Heart right ventricle (tissue), 16 donors: ENCODE measurements around the gene SLC38A2. TPM values are rescaled to one million over a fixed set of nuclear protein-coding genes. Genes with fewer than 3 reads are reported as not detected.

Experiments
- ATAC-seq, 8 donors: fragments of 200-7000 bp; cut with Tn5 transposase; one replicate each; pipeline ENCODE4 v1.9.1; 2020; ENCODE audit warnings: mild to moderate bottlenecking in 8 of 8, moderate library complexity in 8 of 8, moderate number of reproducible peaks in 1 of 8
- DNase-seq, 2 donors: peaks; one replicate each; pipeline ENCODE4 v3.0.0-alpha.2; 2020
- H3K27ac ChIP-seq, 10 donors: fragments of 200-600 bp; sonication (generic) in 2 of 10; one replicate each; pipeline versions ENCODE4 v1.5.0 to v1.8.0; 2020 to 2022; ENCODE audit warnings: mild to moderate bottlenecking in 3 of 10
- H3K27me3 ChIP-seq, 7 donors: fragments of 200-600 bp; one replicate each; pipeline ENCODE4 v1.8.0; 2021 to 2022; ENCODE audit warnings: mild to moderate bottlenecking in 2 of 7
- H3K36me3 ChIP-seq, 9 donors: fragments of 200-600 bp; sonication (generic) in 1 of 9; one replicate each; pipeline versions ENCODE4 v1.5.0 to v1.8.0; 2020 to 2022; ENCODE audit warnings: mild to moderate bottlenecking in 2 of 9
- H3K4me1 ChIP-seq, 9 donors: fragments of 200-600 bp; sonication (generic) in 1 of 9; one replicate each; pipeline versions ENCODE4 v1.5.0 to v1.8.0; 2020 to 2022; ENCODE audit warnings: mild to moderate bottlenecking in 4 of 9
- H3K4me3 ChIP-seq, 10 donors: fragments of 200-600 bp; sonication (generic) in 2 of 10; one replicate each; pipeline versions ENCODE4 v1.5.0 to v1.8.0; 2020 to 2022; ENCODE audit warnings: mild to moderate bottlenecking in 7 of 10, moderate library complexity in 2 of 10
- H3K9me3 ChIP-seq, 11 donors: fragments of 200-600 bp in 10 of 11; sonication (generic) in 2 of 11; one replicate each; pipeline versions ENCODE4 v1.5.0 to v1.8.0; 2013 to 2022; ENCODE audit warnings: mild to moderate bottlenecking in 2 of 11, control low read depth in 1 of 11, moderate library complexity in 1 of 11
- CTCF ChIP-seq, 9 donors: fragments of 200-600 bp; sonication (generic) in 2 of 9; IDR thresholded peaks; one replicate each; pipeline versions ENCODE4 v1.5.0 to v1.8.0; 2021 to 2022; ENCODE audit warnings: antibody characterized with exemption in 9 of 9, mild to moderate bottlenecking in 5 of 9, moderate library complexity in 1 of 9
- WGBS, 2 donors: extraction: QIAGEN DNeasy Blood & Tissue Kit; methylation state at CpG; one replicate each; pipeline ENCODE4 v1.1.7; 2013; ENCODE audit warnings: inconsistent platforms in 1 of 2; 5-methylcytosine and 5-hydroxymethylcytosine counted together
- intact Hi-C, 10 donors: fragments of 100-400 bp; cut with DNase I; formaldehyde crosslinking; loops; one replicate each; pipeline versions ENCODE4 v1.11.1 to v1.14.2; 2022
- polyA plus RNA-seq, 2 donors: library from polyadenylated mRNA; stranded (reverse); fragments of 200-250 nt; gene quantifications; one replicate each; pipeline ENCODE4 v1.2.3, GENCODE V29; 2013
- total RNA-seq, 10 donors: library from RNA; stranded (reverse); fragmentation: NEBNext Ultra II Directional in 3 of 10; extraction: Animal tissue kit (Norgen Biotek cat#: 25700) in 3 of 10; gene quantifications; one replicate each; pipeline versions ENCODE4 v1.2.1 to v1.2.4, GENCODE V29; 2021 to 2023
- donor health status: Arrhythmogenic right ventricular cardiomyopathy.
- donor health status: ischemic (EF 13 %, LVEDD 7.1; RV severe dilation, severe dysfunction).
- donor health status: healthy with polysubstance abuse.
- donor health status: DM: no; HTN: yes; CAD: no.
- donor health status: DM: no; HTN: no; CAD: no.
- donor health status: ischemic (EF 25% LVEDD 6.9; RV normal size, moderate dysfunction).
- donor health status: ischemic (EF 25% LVEDD 5.7; RV mildly dilated, moderate dysfunction).
- donor health status: healthy.
- donor health status: DM: yes; HTN: yes; CAD: no.
- donor health status: Ischemic cardiomyopathy.
- donor health status: ischemic (EF 35%, LVEDD 5.7; RV mildly dilated, moderate dysfunction).
- donor health status: nonischemic (EF 11% LVEDD 7.7; RV severe dilation, severe dysfunction).
- donor health status: DM: yes; HTN: yes; CAD: no.
- donor health status: PGD.
- donor health status: ischemic (EF 29% LVEDD 5.4; RV normal size, mild dysfunction).
- donor health status: nonischemic (EF 23%, LVEDD 6.1; RV moderate dilation, normal function).

Gene SLC38A2
- total and polyA plus RNA-seq, 12 donors: 65.3 to 203 (median 107) TPM

DNA sequence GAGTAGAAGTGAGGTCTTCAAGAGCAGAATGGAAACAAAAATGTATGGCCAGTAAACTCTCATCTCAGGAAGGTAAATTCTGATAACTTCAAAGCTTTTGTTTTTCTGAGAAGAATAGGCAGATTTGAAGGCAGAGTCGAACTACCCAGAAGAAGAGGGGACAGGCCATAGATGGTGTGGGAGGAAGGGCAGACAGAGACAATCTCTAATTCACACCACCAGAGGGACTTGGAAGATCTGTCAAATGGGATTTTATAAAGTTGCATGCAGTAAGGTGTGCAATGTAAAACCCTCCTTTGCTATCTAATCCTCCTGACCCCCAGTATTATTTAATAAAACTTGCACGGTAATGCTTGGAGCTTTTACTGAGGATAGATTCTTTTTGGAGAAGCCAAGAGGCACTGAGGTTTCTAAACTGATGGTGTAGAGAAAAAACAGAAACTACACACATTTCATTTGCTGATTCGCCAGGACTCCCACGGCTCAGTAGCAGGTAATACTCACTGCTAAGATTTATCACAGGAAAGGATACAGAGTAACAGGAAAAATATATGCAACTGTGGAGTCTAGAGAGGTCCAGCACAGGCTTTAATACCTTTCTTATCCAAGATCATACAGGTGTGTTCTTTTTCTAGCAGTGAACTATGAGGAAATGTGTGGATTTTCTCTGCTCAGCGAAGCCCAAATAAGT lies 18.3 kb downstream of the SLC38A2 start:
- no peak overlapping the region for H3K27ac ChIP-seq
- H3K4me1 ChIP-seq: peaks cover 0 to 14% (median 0%) of the 10 kb centered on the region in 9 donors
- no peaks in the 10 kb centered on the region for H3K9me3 ChIP-seq
- WGBS, 2 donors: 78 to 80% methylated on average over 5 of the region's 5 CpGs
- TF ChIP-seq CTCF (IDR thresholded peaks at IDR 0.05): peak in 3 of 9 donors; percentile 10 to 28 (median 18)
- intact Hi-C loops: loop anchor here in 1 of 10 donors (10.0 kb wide), 1 partner anchor 311 kb away; no protein-coding TSS in a partner anchor
- ATAC-seq (no peak), DNase-seq (no peak)
- H3K4me3 ChIP-seq: no peak overlapping the region
- peaks cover 0 to 15% (median 3%) of the 10 kb centered on the region in 9 donors for H3K36me3 ChIP-seq
- no peaks in the 10 kb centered on the region for H3K27me3 ChIP-seq

DNA sequence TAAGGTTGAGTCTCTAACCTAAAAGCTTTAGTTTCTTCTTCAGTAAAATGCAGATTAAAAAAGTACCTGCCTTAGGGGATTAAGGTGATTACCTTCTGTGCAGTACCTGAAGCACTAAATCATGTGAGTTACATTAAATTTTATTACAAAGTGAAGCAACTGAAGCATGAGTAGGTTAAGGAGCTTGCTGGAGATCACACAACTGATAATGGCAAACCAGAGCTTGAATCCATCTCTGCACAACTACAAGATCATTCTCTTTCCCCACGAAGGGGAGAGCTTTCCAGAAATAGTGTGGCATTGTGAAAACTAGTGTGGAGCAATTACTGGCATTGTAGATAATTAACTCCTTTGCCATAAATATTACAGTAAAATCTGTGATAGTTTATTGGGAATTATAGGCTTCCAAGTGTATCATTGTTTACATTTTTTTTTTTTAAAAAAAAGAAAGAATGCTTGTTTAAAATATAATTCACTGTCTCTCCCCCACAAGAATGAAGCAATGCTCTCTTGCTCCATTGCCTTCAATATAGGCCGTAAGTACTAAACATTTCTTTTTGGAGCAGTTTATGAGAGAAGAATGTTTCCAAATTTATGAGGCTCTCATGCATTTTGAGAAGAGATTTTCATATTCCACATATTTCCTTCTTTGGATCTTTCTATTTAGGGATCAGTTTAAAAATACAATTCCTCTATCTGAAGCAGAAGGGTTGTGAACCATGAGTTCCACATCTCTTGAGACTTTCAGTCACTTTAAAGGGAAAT lies 20.5 kb downstream of the SLC38A2 start:
- TF ChIP-seq CTCF (IDR thresholded peaks at IDR 0.05): no peak
- H3K27me3 ChIP-seq: no peaks in the 10 kb centered on the region
- H3K4me1 ChIP-seq: peaks cover 0 to 10% (median 0%) of the 10 kb centered on the region in 9 donors
- no peaks in the 10 kb centered on the region for H3K36me3 ChIP-seq
- H3K27ac ChIP-seq: peak overlapping the region in 3 of 10 donors; percentile 1 to 15 (median 2)
- H3K9me3 ChIP-seq: no peaks in the 10 kb centered on the region
- no peak for DNase-seq
- peak in 3 of 8 donors; percentile 28 to 67 (median 42) for ATAC-seq
- intact Hi-C loops: loop anchor here in 1 of 10 donors (10.0 kb wide), 1 partner anchor 313 kb away; no protein-coding TSS in a partner anchor
- 55 to 65% methylated on average over 2 of the region's 2 CpGs for WGBS, 2 donors
- H3K4me3 ChIP-seq: no peak overlapping the region

DNA sequence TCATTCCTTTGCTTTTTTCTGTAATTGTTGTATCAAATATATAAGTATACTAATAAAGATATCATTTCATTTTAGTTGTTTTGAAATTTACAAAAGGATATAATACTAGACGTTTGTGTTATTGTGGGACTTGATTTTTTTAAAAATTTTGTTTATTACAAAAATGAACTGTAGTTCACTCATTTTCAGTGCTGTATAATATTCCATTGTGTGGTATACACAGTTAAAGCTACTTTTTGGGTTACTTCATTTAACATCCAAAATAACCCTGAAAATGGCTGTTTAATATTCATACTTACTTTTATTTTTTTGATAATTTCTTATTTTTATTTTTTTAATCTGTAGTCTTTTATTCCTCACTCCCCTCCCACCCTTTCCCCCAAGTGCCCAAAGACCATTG lies 21.4 kb downstream of the SLC38A2 start:
- TF ChIP-seq CTCF (IDR thresholded peaks at IDR 0.05): no peak
- 85 to 91% methylated on average over 1 of the region's 1 CpG for WGBS, 2 donors
- intact Hi-C loops: loop anchor here in 1 of 10 donors (10.0 kb wide), 1 partner anchor 314 kb away; no protein-coding TSS in a partner anchor
- H3K27me3 ChIP-seq: no peaks in the 10 kb centered on the region
- no peak for DNase-seq
- peaks cover 0 to 10% (median 0%) of the 10 kb centered on the region in 9 donors for H3K4me1 ChIP-seq
- H3K9me3 ChIP-seq: peaks cover 0 to 2% (median 0%) of the 10 kb centered on the region in 11 donors
- no peak overlapping the region for H3K4me3 ChIP-seq
- no peak overlapping the region for H3K27ac ChIP-seq
- no peak for ATAC-seq
- H3K36me3 ChIP-seq: no peaks in the 10 kb centered on the region

- no peaks in the 10 kb centered on the region for H3K27me3 ChIP-seq
- no peak for TF ChIP-seq CTCF (IDR thresholded peaks at IDR 0.05)
- ATAC-seq: no peak
- peaks cover 0 to 10% (median 0%) of the 10 kb centered on the region in 9 donors for H3K4me1 ChIP-seq
- intact Hi-C loops: loop anchor here in 6 of 10 donors (10.0 kb wide), 3 partner anchors 316 to 676 kb away; no protein-coding TSS in a partner anchor
- WGBS, 2 donors: 35 to 44% methylated on average over 2 of the region's 2 CpGs
- no peaks in the 10 kb centered on the region for H3K36me3 ChIP-seq
- DNase-seq: no peak
- no peak overlapping the region for H3K27ac ChIP-seq
- H3K4me3 ChIP-seq: no peak overlapping the region
- peaks cover 0 to 4% (median 0%) of the 10 kb centered on the region in 11 donors for H3K9me3 ChIP-seq
These were observed 23.3 kb downstream of the SLC38A2 start for GRCh38 chr12:46349253-46349652.
